ENCODE data around the gene OR9A2. TPM values are rescaled to one million over a fixed set of nuclear protein-coding genes. Genes with fewer than 3 reads are reported as not detected.

The OR9A2 gene
- polyA plus RNA-seq, 1 experiment, result not detected

GRCh38 chr7:143042790-143043271 lies 15.9 kb upstream of the OR9A2 start:
- no peak overlapping the region for H3K27ac ChIP-seq (ENCODE audit: low read depth, low read length)
- no peaks in the 10 kb centered on the region for H3K27me3 ChIP-seq (ENCODE audit: control insufficient read depth, insufficient read depth, low read length)
- ChIA-PET POLR2A (no interaction called here), CTCF (interaction anchor here (3.0 kb wide), 1 partner anchor 172 kb away, joined by 12 read pairs; no protein-coding TSS in a partner anchor)
- no peak overlapping the region for H3K4me3 ChIP-seq (ENCODE audit: low read depth, low read length)
- H3K9me3 ChIP-seq (ENCODE audit: control insufficient read depth, insufficient read depth, low read length), result no peaks in the 10 kb centered on the region; the same call in 1 of the 2 replicates
- no peak for TF ChIP-seq CTCF (IDR thresholded peaks at IDR 0.05; ENCODE audit: low read depth, low read length)
- DNase-seq (ENCODE audit: low read depth, low spot score), result no peak

- no peak overlapping the region for H3K27ac ChIP-seq (ENCODE audit: low read depth, low read length)
- ChIA-PET POLR2A (no interaction called here), CTCF (interaction anchor here (3.0 kb wide), 1 partner anchor 173 kb away, joined by 12 read pairs; no protein-coding TSS in a partner anchor)
- DNase-seq (ENCODE audit: low read depth, low spot score), result no peak
- H3K27me3 ChIP-seq (ENCODE audit: control insufficient read depth, insufficient read depth, low read length), result no peaks in the 10 kb centered on the region
- H3K9me3 ChIP-seq (ENCODE audit: control insufficient read depth, insufficient read depth, low read length), result no peaks in the 10 kb centered on the region; the same call in 1 of the 2 replicates
- H3K4me3 ChIP-seq (ENCODE audit: low read depth, low read length), result no peak overlapping the region
- no peak for TF ChIP-seq CTCF (IDR thresholded peaks at IDR 0.05; ENCODE audit: low read depth, low read length)
Measured at GRCh38 chr7:143042159-143042789, 15.3 kb upstream of the OR9A2 start.

GRCh38 chr7:143041346-143041745 lies 14.4 kb upstream of the OR9A2 start:
- Histone ChIP-seq H3K27ac (ENCODE audit: low read depth, low read length) (no peak overlapping the region), H3K9me3 (ENCODE audit: control insufficient read depth, insufficient read depth, low read length) (no peaks in the 10 kb centered on the region; the same call in 1 of the 2 replicates), H3K27me3 (ENCODE audit: control insufficient read depth, insufficient read depth, low read length) (no peaks in the 10 kb centered on the region), H3K4me3 (ENCODE audit: low read depth, low read length) (no peak overlapping the region)
- DNase-seq (ENCODE audit: low read depth, low spot score), result no peak
- no peak for TF ChIP-seq CTCF (IDR thresholded peaks at IDR 0.05; ENCODE audit: low read depth, low read length)
- ChIA-PET CTCF (interaction anchor here (3.0 kb wide), 1 partner anchor 174 kb away, joined by 12 read pairs; no protein-coding TSS in a partner anchor), POLR2A (no interaction called here)

- DNase-seq (ENCODE audit: low read depth, low spot score), result no peak
- CTCF ChIA-PET, result no interaction called here
- Histone ChIP-seq H3K27me3 (ENCODE audit: control insufficient read depth, insufficient read depth, low read length) (no peaks in the 10 kb centered on the region), H3K4me3 (ENCODE audit: low read depth, low read length) (no peak overlapping the region), H3K9me3 (ENCODE audit: control insufficient read depth, insufficient read depth, low read length) (no peaks in the 10 kb centered on the region; the same call in 1 of the 2 replicates), H3K27ac (ENCODE audit: low read depth, low read length) (no peak overlapping the region)
- no peak for TF ChIP-seq CTCF (IDR thresholded peaks at IDR 0.05; ENCODE audit: low read depth, low read length)
- POLR2A ChIA-PET, result no interaction called here
Measured at GRCh38 chr7:143040209-143040715, 13.3 kb upstream of the OR9A2 start.

- Histone ChIP-seq H3K9me3 (ENCODE audit: control insufficient read depth, insufficient read depth, low read length) (no peaks in the 10 kb centered on the region; the same call in 1 of the 2 replicates), H3K4me3 (ENCODE audit: low read depth, low read length) (no peak overlapping the region), H3K27ac (ENCODE audit: low read depth, low read length) (no peak overlapping the region), H3K27me3 (ENCODE audit: control insufficient read depth, insufficient read depth, low read length) (no peaks in the 10 kb centered on the region)
- TF ChIP-seq CTCF (IDR thresholded peaks at IDR 0.05; ENCODE audit: low read depth, low read length), result no peak
- ChIA-PET CTCF (interaction anchor here (1.7 kb wide), 1 partner anchor 177 kb away, joined by 3 read pairs; no protein-coding TSS in a partner anchor), POLR2A (no interaction called here)
- no peak for DNase-seq (ENCODE audit: low read depth, low spot score)
Measured at GRCh38 chr7:143038635-143039034, 11.7 kb upstream of the OR9A2 start.
